Measurements from ENCODE around the gene FBXO44.
"Not testable (repeated sequence)": the region's sequence is repeated elsewhere in the genome, so short reads cannot be mapped to it uniquely, and the experiment has no call there.

DNA sequence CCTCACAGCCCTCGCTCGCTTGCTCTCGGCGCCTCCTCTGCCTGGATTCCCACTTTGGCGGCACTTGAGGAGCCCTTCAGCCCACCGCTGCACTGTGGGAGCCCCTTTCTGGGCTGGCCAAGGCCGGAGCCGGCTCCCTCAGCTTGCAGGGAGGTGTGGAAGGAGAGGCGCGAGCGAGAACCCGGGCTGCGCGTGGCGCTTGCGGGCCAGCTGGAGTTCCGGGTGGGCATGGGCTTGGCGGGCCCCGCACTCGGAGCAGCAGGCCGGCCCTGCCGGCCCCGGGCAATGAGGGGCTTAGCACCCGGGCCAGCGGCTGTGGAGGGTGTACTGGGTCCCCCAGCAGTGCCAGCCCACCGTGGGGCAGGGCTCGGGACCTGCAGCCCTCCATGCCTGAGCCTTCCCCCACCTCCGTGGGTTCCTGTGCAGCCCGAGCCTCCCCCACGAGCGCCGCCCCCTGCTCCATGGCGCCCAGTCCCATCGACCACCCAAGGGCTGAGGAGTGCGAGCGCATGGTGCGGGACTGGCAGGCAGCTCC is 46.0 kb upstream of the FBXO44 start:
- TF ChIP-seq POLR2AphosphoS5 (IDR thresholded peaks at IDR 0.05; ENCODE audit: low read depth, low read length); TCF7L2 (IDR thresholded peaks at IDR 0.05; ENCODE audit: low read depth, low read length); SIN3A (IDR thresholded peaks at IDR 0.05; ENCODE audit: borderline replicate concordance, insufficient read depth, low read depth, low read length): not testable (repeated sequence)
- TF ChIP-seq, protein P1, sequence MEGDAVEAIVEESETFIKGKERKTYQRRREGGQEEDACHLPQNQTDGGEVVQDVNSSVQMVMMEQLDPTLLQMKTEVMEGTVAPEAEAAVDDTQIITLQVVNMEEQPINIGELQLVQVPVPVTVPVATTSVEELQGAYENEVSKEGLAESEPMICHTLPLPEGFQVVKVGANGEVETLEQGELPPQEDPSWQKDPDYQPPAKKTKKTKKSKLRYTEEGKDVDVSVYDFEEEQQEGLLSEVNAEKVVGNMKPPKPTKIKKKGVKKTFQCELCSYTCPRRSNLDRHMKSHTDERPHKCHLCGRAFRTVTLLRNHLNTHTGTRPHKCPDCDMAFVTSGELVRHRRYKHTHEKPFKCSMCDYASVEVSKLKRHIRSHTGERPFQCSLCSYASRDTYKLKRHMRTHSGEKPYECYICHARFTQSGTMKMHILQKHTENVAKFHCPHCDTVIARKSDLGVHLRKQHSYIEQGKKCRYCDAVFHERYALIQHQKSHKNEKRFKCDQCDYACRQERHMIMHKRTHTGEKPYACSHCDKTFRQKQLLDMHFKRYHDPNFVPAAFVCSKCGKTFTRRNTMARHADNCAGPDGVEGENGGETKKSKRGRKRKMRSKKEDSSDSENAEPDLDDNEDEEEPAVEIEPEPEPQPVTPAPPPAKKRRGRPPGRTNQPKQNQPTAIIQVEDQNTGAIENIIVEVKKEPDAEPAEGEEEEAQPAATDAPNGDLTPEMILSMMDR (IDR thresholded peaks at IDR 0.05) = not testable (repeated sequence)
- TF ChIP-seq, protein P2, sequence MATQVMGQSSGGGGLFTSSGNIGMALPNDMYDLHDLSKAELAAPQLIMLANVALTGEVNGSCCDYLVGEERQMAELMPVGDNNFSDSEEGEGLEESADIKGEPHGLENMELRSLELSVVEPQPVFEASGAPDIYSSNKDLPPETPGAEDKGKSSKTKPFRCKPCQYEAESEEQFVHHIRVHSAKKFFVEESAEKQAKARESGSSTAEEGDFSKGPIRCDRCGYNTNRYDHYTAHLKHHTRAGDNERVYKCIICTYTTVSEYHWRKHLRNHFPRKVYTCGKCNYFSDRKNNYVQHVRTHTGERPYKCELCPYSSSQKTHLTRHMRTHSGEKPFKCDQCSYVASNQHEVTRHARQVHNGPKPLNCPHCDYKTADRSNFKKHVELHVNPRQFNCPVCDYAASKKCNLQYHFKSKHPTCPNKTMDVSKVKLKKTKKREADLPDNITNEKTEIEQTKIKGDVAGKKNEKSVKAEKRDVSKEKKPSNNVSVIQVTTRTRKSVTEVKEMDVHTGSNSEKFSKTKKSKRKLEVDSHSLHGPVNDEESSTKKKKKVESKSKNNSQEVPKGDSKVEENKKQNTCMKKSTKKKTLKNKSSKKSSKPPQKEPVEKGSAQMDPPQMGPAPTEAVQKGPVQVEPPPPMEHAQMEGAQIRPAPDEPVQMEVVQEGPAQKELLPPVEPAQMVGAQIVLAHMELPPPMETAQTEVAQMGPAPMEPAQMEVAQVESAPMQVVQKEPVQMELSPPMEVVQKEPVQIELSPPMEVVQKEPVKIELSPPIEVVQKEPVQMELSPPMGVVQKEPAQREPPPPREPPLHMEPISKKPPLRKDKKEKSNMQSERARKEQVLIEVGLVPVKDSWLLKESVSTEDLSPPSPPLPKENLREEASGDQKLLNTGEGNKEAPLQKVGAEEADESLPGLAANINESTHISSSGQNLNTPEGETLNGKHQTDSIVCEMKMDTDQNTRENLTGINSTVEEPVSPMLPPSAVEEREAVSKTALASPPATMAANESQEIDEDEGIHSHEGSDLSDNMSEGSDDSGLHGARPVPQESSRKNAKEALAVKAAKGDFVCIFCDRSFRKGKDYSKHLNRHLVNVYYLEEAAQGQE (IDR thresholded peaks at IDR 0.05; ENCODE audit: insufficient read depth in 1 of 2, low read depth in 2 of 2, low read length in 1 of 2) = not testable (repeated sequence)

Measured in Panc1 (cell line).